Measurements from ENCODE around the gene CCL13. TPM values are rescaled to one million over a fixed set of nuclear protein-coding genes. Genes with fewer than 3 reads are reported as not detected.

The CCL13 gene
- total RNA-seq, 1 experiment from 2014 or later = not detected

DNA sequence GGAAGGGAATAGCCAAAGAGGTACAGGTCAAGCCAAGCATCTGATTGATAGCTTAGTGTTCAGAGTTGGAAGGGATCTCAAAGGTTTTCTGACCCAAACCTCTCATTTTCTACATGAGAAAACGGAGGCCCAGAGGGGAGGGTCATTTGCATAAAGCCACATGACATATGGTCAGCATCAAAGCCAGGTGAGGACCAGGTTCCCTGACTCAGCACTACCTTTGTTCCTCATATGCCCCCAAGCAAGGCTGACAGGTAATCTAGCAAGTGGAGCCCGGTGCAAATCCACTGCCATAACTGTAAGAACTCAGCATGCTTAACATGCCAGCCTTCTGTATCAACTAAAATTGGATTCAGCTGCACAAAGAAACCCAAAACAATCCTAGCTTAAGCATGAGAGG, 35.0 kb downstream of the CCL13 start:
- H3K4me3 ChIP-seq = no peak overlapping the region
- no peaks in the 10 kb centered on the region for H3K36me3 ChIP-seq
- H3K27me3 ChIP-seq = no peaks in the 10 kb centered on the region
- no peaks in the 10 kb centered on the region for H3K9me3 ChIP-seq
- DNase-seq = no peak

DNA sequence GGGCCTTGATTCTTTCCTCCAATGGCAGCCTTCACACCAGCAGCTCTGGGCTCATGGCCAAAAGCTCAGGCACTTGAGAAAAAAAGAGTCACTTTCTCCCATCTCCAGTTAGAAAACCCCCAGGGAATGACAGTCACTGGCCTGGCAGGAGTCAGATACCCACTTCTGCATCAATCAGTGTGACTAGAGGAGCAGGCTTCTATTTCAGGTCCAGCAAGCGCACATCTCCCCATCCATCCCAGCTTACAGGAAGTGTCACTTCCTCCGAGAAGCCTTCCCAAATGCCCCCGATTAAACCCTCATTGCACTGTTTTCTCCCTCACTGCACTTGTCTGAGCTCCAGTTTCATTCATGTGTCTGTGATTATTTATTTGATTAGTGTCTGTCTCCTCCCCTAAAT, 37.1 kb downstream of the CCL13 start:
- DNase-seq = no peak
- no peaks in the 10 kb centered on the region for H3K36me3 ChIP-seq
- H3K4me3 ChIP-seq = no peak overlapping the region
- 0 out of 2 replicates have a peak, but pooled peaks cover 2% of the 10 kb centered on the region for H3K27me3 ChIP-seq
- no peaks in the 10 kb centered on the region for H3K9me3 ChIP-seq

- no peak for DNase-seq
- no peak overlapping the region for H3K4me3 ChIP-seq
- no peaks in the 10 kb centered on the region for H3K9me3 ChIP-seq
- H3K36me3 ChIP-seq = no peaks in the 10 kb centered on the region
- H3K27me3 ChIP-seq = 0 out of 2 replicates have a peak, but pooled peaks cover 2% of the 10 kb centered on the region
Measured at GRCh38 chr17:34397265-34397664, 41.0 kb downstream of the CCL13 start.

GRCh38 chr17:34398990-34399389, 42.7 kb downstream of the CCL13 start:
- no peaks in the 10 kb centered on the region for H3K9me3 ChIP-seq
- H3K36me3 ChIP-seq = no peaks in the 10 kb centered on the region
- no peak for DNase-seq
- H3K4me3 ChIP-seq = no peak overlapping the region
- 0 out of 2 replicates have a peak, but pooled peaks cover 2% of the 10 kb centered on the region for H3K27me3 ChIP-seq

- H3K4me3 ChIP-seq = no peak overlapping the region
- no peaks in the 10 kb centered on the region for H3K36me3 ChIP-seq
- DNase-seq = no peak
- H3K9me3 ChIP-seq = no peaks in the 10 kb centered on the region
- 0 out of 2 replicates have a peak, but pooled peaks cover 2% of the 10 kb centered on the region for H3K27me3 ChIP-seq
Measured at GRCh38 chr17:34399725-34400124, 43.4 kb downstream of the CCL13 start.

DNA sequence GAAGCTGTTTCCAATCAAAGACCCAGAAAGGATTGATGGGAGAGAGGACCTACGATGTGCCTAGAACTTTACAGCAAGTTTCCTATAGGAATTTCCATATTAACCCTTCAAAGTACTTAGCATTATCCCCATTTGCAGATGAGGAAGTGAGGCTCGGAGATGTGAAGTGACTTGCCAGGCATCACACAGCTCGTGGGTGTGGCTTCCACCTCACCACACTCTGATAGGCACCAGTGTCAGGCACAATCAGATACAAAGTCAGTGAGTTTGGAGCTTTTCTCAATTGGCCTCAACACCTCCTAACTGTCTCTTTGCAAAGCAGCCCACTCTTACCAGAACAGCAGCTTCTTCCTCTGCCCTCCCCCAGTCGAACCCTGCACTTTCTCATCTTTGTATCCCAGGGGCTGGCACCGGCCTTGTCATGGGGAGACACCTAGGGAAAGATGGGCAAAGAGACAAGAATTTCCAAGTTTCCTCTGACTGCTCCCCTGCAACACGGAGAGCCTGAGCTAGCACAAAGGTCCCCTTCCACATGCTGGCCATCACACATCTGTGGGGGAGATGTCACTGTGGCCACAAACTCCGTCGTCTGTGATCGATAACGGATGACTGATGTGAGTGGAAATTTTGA, 44.1 kb downstream of the CCL13 start:
- H3K9me3 ChIP-seq = no peaks in the 10 kb centered on the region
- no peak overlapping the region for H3K4me3 ChIP-seq
- H3K27me3 ChIP-seq = 0 out of 2 replicates have a peak, but pooled peaks cover 2% of the 10 kb centered on the region
- no peaks in the 10 kb centered on the region for H3K36me3 ChIP-seq
- no peak for DNase-seq

DNA sequence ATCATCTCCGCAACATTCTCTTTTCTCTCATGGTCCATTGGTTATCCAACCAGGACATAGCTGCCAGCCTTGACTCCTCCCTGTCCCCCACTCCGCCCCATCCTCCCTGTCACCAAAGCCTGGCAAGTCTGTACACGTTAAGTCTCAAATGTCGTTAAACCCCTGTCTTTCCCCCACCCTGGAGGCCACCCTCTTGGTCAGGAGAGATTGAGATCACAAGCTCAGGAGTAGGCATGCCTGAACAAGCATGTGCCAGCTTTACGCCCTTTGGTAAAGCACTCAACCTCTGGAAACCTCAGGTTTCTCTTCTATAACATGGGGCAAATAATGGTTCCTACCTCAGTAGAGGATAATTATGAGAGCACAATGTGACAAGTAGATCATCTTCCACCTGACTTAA, 44.9 kb downstream of the CCL13 start:
- no peak for DNase-seq
- Histone ChIP-seq H3K27me3 (0 out of 2 replicates have a peak, but pooled peaks cover 2% of the 10 kb centered on the region), H3K4me3 (no peak overlapping the region), H3K36me3 (no peaks in the 10 kb centered on the region), H3K9me3 (no peaks in the 10 kb centered on the region)

DNA sequence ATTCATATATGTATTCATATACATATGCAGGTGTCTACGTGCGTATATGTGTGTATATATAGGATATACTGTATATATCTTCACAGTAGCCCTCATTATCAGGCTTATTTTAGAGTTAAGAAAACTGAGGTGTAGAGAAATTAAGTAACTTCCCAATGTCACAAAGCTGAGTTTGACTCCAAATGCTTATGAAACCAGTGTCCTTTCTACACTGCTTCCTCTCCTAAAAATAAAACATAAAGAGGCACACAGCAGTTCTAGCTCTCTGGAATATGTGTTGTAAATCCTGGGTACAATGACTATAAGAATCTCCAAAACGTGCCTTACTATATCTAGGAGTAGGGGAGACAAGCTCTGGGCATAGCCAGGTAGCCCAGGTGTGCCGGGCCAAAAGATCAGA, 46.7 kb downstream of the CCL13 start:
- no peaks in the 10 kb centered on the region for H3K36me3 ChIP-seq
- no peak overlapping the region for H3K4me3 ChIP-seq
- no peaks in the 10 kb centered on the region for H3K27me3 ChIP-seq
- no peaks in the 10 kb centered on the region for H3K9me3 ChIP-seq
- no peak for DNase-seq

- no peak for DNase-seq
- Histone ChIP-seq H3K27me3 (peaks cover 7% of the 10 kb centered on the region; the same call in 1 of the 2 replicates), H3K9me3 (no peaks in the 10 kb centered on the region), H3K36me3 (no peaks in the 10 kb centered on the region), H3K4me3 (no peak overlapping the region)
Measured at GRCh38 chr17:34406226-34406625, 49.9 kb downstream of the CCL13 start.

Other genes starting within 250 kb of the CCL13 start
- 12.3 and 33.0 TPM in 2 replicates for gene CCL2, start 101.2 kb upstream of the CCL13 start, total RNA-seq (2014; rRNA removed; shearing (Covaris generic); ENCODE audit: low replicate concordance)
- gene CCL7, start 86.3 kb upstream of the CCL13 start, total RNA-seq (2014; rRNA removed; shearing (Covaris generic); ENCODE audit: low replicate concordance) = not detected in 2 replicates
- gene CCL11, start 70.7 kb upstream of the CCL13 start, total RNA-seq (2014; rRNA removed; shearing (Covaris generic); ENCODE audit: low replicate concordance) = not detected in 2 replicates
- gene CCL8, start 37.0 kb upstream of the CCL13 start, total RNA-seq (2014; rRNA removed; shearing (Covaris generic); ENCODE audit: low replicate concordance) = not detected in 2 replicates
- gene CCL1, start 6.8 kb downstream of the CCL13 start, total RNA-seq (2014; rRNA removed; shearing (Covaris generic); ENCODE audit: low replicate concordance) = not detected in 2 replicates
- gene TMEM132E, start 223.1 kb downstream of the CCL13 start, total RNA-seq (2014; rRNA removed; shearing (Covaris generic); ENCODE audit: low replicate concordance) = not detected in 2 replicates